Gastrocnemius medialis (tissue), 4 donors: ENCODE results near the gene DRC7. TPM values are rescaled to one million over a fixed set of nuclear protein-coding genes. Genes with fewer than 3 reads are reported as not detected.

Experiments
- ATAC-seq, 2 donors: fragments of 150-250 bp; one replicate each; pipeline ENCODE4 v1.9.1; 2016
- DNase-seq, 2 donors: peaks; one replicate each; pipeline ENCODE4 v3.0.0-alpha.2; 2019
- H3K27ac ChIP-seq, 4 donors: fragments of 200-600 bp; sonication (generic); 1 replicate in 1 of 4; 2 replicates in 3 of 4; pipeline ENCODE4 v1.5.1; 2016 to 2018; ENCODE audit warnings: mild to moderate bottlenecking in 2 of 4, moderate library complexity in 1 of 4
- H3K27me3 ChIP-seq, 3 donors: fragments of 200-600 bp; sonication (generic) in 2 of 3; 1 replicate in 1 of 3; 2 replicates in 2 of 3; pipeline versions ENCODE4 v1.5.1 to v1.6.0; 2016 to 2019; ENCODE audit warnings: mild to moderate bottlenecking in 1 of 3, moderate library complexity in 1 of 3
- H3K36me3 ChIP-seq, 2 donors: fragments of 200-600 bp; sonication (generic) in 1 of 2; one replicate each; pipeline ENCODE4 v1.5.1; 2017 to 2018
- H3K4me1 ChIP-seq, 2 donors: fragments of 200-600 bp; sonication (generic) in 1 of 2; one replicate each; pipeline ENCODE4 v1.5.1; 2016 to 2017; ENCODE audit warnings: mild to moderate bottlenecking in 2 of 2
- H3K4me3 ChIP-seq, 4 donors: fragments of 200-600 bp; sonication (generic) in 3 of 4; 1 replicate in 1 of 4; 2 replicates in 3 of 4; pipeline ENCODE4 v1.5.1; 2016 to 2019; ENCODE audit warnings: mild to moderate bottlenecking in 2 of 4
- H3K9me3 ChIP-seq, 3 donors: fragments of 200-600 bp; sonication (generic) in 2 of 3; 1 replicate in 1 of 3; 2 replicates in 2 of 3; pipeline ENCODE4 v1.5.1; 2016 to 2019
- CTCF ChIP-seq, 5 experiments: fragments of 450-650 bp in 3 of 5; fragments of 200-600 bp in 2 of 5; sonication (generic) in 2 of 5; IDR thresholded peaks in 4 of 5; conservative IDR thresholded peaks in 1 of 5; 1 replicate in 4 of 5; 2 replicates in 1 of 5; pipeline ENCODE4 v1.5.1; 2016 to 2019; ENCODE audit warnings: antibody characterized with exemption in 5 of 5, mild to moderate bottlenecking in 3 of 5, moderate library complexity in 3 of 5
- POLR2A ChIP-seq, 2 donors: fragments of 450-650 bp; IDR thresholded peaks; one replicate each; pipeline ENCODE4 v1.6.1; 2017; ENCODE audit warnings: antibody characterized with exemption in 2 of 2, mild to moderate bottlenecking in 2 of 2, moderate library complexity in 2 of 2
- in situ Hi-C, 4 donors: fragments of 200-750 bp; cut with MboI; loops; one replicate each; pipeline versions ENCODE4 v1.15.0 to v1.8.0; 2017; ENCODE audit warnings: low sequenced_read_pairs in 4 of 4
- intact Hi-C: fragments of 100-400 bp; cut with DNase I; formaldehyde crosslinking; loops from one replicate; pipeline ENCODE4 v1.15.1; 2023; ENCODE audit warnings: low total_unique reads
- total RNA-seq, 4 donors: library from RNA; depleted of rRNA; stranded (reverse); fragments of >200 nt; gene quantifications; one replicate each; pipeline versions ENCODE4 v1.1.0 to v1.2.3, GENCODE V29; 2016

DRC7 gene
- total RNA-seq, 4 donors from 2014 or later, result not detected

DNA sequence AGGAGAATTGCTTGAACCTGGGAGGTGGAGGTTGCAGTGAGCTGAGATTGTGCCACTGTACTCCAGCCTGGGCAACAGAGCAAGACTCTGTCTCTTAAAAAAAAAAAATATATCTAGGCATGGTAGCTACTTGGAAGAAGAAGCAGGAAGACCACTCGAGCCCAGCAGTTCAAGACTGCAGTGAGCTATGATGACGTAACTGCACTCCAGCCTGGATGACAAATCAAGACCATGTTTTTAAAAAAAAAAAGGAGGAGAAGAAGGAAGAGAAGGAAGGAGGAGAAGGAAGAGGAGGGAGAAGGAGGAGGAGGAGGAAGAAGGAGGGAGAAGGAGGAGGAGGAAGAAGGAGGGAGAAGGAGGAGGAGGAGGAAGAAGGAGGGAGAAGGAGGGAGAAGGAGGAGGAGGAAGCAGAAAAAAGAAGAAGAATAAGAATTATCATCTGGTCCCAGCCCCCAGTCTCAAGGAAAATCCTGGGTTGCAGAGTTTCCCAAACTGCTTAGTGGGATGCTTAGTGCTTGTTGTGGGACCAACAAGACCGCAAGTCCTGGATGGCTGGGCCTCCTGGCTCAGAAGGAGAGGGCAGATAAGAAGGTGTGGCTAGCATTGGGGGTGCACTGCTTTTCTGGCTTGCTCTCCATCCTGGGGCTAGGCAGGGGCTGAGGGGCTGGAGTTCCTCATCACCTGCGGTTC is 3.7 kb upstream of the DRC7 start:
- no peak overlapping the region for H3K27ac ChIP-seq
- in situ Hi-C loops, result no loop called here
- no peak for TF ChIP-seq POLR2A (IDR thresholded peaks at IDR 0.05)
- TF ChIP-seq CTCF (IDR thresholded peaks at IDR 0.05 in 4 of 5, conservative IDR thresholded peaks at IDR 0.05 in 1 of 5), result no peak
- ATAC-seq, result no peak
- no peaks in the 10 kb centered on the region for H3K9me3 ChIP-seq
- H3K4me3 ChIP-seq, result no peak overlapping the region
- intact Hi-C loops, result no loop called here
- H3K4me1 ChIP-seq, result no peaks in the 10 kb centered on the region
- H3K36me3 ChIP-seq, result no peaks in the 10 kb centered on the region
- H3K27me3 ChIP-seq, result peaks cover 0 to 5% (median 0%) of the 10 kb centered on the region in 3 donors
- no peak for DNase-seq

DNA sequence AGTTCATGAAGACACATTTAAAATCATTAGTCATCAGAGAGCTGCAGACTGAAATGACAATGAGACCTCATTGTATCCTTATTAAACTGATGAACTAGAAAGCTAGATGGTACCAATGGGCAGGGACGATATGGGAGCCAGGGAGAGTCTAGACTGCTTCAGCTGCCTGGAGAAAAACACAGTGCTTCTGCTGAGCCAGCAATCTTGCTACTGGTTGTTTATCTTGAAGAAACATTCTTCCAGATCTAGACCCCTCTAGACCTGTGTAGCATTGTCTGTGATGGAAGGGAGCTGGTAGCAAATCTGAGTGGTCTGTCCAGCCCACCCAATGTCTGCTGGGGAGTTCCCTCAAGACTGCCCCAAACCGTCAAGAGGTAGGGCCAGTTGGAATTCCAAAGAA is 2.0 kb upstream of the DRC7 start:
- ATAC-seq, result no peak
- Histone ChIP-seq H3K27me3 (peaks cover 0 to 5% (median 0%) of the 10 kb centered on the region in 3 donors), H3K4me3 (no peak overlapping the region), H3K4me1 (no peaks in the 10 kb centered on the region), H3K27ac (no peak overlapping the region), H3K36me3 (no peaks in the 10 kb centered on the region), H3K9me3 (no peaks in the 10 kb centered on the region)
- in situ Hi-C loops (no loop called here), intact Hi-C loops (no loop called here)
- TF ChIP-seq POLR2A (IDR thresholded peaks at IDR 0.05), result no peak
- TF ChIP-seq CTCF (IDR thresholded peaks at IDR 0.05 in 4 of 5, conservative IDR thresholded peaks at IDR 0.05 in 1 of 5), result no peak
- DNase-seq, result no peak

DNA sequence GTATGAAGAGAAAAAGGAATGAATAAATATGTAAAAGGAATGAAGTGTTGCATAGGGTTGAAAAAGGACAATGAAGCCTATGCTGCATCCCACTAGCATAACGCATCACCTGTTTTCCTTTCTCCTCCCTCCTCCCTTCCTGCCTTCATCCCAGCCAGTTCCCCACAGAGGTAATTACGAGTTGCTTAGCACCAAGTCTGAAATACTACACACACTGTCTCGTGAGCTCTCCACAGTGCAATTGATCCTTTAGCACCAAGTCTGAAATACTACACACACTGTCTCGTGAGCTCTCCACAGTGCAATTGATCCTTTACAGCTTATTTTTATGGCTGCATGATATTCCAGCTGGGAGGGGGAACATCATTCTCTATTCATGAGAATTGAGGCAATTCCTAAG is 1.1 kb upstream of the DRC7 start:
- Histone ChIP-seq H3K4me3 (no peak overlapping the region), H3K36me3 (no peaks in the 10 kb centered on the region), H3K27ac (no peak overlapping the region), H3K4me1 (no peaks in the 10 kb centered on the region), H3K9me3 (no peaks in the 10 kb centered on the region), H3K27me3 (peaks cover 0 to 5% (median 0%) of the 10 kb centered on the region in 3 donors)
- no peak for DNase-seq
- in situ Hi-C loops, result no loop called here
- no peak for ATAC-seq
- no peak for TF ChIP-seq POLR2A (IDR thresholded peaks at IDR 0.05)
- TF ChIP-seq CTCF (IDR thresholded peaks at IDR 0.05 in 4 of 5, conservative IDR thresholded peaks at IDR 0.05 in 1 of 5), result no peak
- intact Hi-C loops, result no loop called here

DNA sequence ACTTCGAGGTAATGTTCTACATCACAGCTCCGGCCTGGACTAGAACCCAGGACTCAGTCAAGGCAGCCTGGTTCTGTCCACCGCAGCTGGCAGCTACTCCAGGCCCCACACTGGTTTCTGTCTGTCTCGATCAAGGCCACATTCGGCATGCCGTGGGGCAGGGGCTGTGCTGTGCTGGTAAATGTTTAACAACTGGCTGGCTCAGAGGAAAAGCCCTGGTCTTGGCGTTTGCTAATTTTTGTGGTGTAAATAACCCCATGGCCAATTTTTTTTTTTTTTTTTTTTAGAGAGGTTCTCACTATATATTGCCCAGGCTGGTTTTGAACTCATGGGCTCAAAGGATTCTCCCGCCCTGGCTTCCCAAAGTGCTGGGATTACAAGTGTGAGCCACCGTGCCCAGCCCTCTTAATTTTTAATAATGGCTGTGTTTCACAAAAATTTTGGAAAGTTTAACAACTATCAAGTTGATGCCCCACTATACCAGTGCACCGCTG is 328 bp upstream of the DRC7 start:
- H3K9me3 ChIP-seq, result no peaks in the 10 kb centered on the region
- H3K4me3 ChIP-seq, result no peak overlapping the region
- no peak for TF ChIP-seq POLR2A (IDR thresholded peaks at IDR 0.05)
- TF ChIP-seq CTCF (IDR thresholded peaks at IDR 0.05 in 4 of 5, conservative IDR thresholded peaks at IDR 0.05 in 1 of 5), result no peak
- no peaks in the 10 kb centered on the region for H3K4me1 ChIP-seq
- peaks cover 0 to 5% (median 0%) of the 10 kb centered on the region in 3 donors for H3K27me3 ChIP-seq
- in situ Hi-C loops (no loop called here), intact Hi-C loops (no loop called here)
- H3K36me3 ChIP-seq, result no peaks in the 10 kb centered on the region
- no peak overlapping the region for H3K27ac ChIP-seq
- ATAC-seq (no peak), DNase-seq (no peak)

GRCh38 chr16:57695680-57696069 is 1.1 kb downstream of the DRC7 start:
- ATAC-seq (no peak), DNase-seq (no peak)
- H3K27me3 ChIP-seq, result no peaks in the 10 kb centered on the region
- no peaks in the 10 kb centered on the region for H3K4me1 ChIP-seq
- TF ChIP-seq CTCF (IDR thresholded peaks at IDR 0.05 in 4 of 5, conservative IDR thresholded peaks at IDR 0.05 in 1 of 5), result no peak
- TF ChIP-seq POLR2A (IDR thresholded peaks at IDR 0.05), result no peak
- H3K4me3 ChIP-seq, result no peak overlapping the region
- in situ Hi-C loops (no loop called here), intact Hi-C loops (no loop called here)
- H3K27ac ChIP-seq, result no peak overlapping the region
- H3K36me3 ChIP-seq, result no peaks in the 10 kb centered on the region
- no peaks in the 10 kb centered on the region for H3K9me3 ChIP-seq
